Transverse colon (tissue), 4 donors: ENCODE results near the gene KRT23. TPM values are rescaled to one million over a fixed set of nuclear protein-coding genes. Genes with fewer than 3 reads are reported as not detected.

Experiments
- DNase-seq: peaks from one replicate; pipeline ENCODE4 v3.0.0-alpha.2; 2019
- H3K27ac ChIP-seq, 4 donors: fragments of 200-600 bp; sonication (generic); 2 replicates each; pipeline ENCODE4 v1.5.1; 2016 to 2018; ENCODE audit warnings: inconsistent platforms in 4 of 4
- H3K27me3 ChIP-seq: fragments of 200-600 bp; sonication (generic); 2 replicates; pipeline ENCODE4 v1.5.1; 2017; ENCODE audit warnings: inconsistent platforms
- H3K36me3 ChIP-seq, 4 donors: fragments of 200-600 bp; sonication (generic); 2 replicates each; pipeline ENCODE4 v1.5.1; 2017 to 2019; ENCODE audit warnings: inconsistent platforms in 4 of 4
- H3K4me1 ChIP-seq, 4 donors: fragments of 200-600 bp; sonication (generic); 2 replicates each; pipeline ENCODE4 v1.5.1; 2017 to 2020; ENCODE audit warnings: inconsistent platforms in 4 of 4
- H3K4me3 ChIP-seq, 4 donors: fragments of 200-600 bp; sonication (generic); 1 replicate in 1 of 4; 2 replicates in 3 of 4; pipeline versions ENCODE4 v1.5.1 to v1.6.1; 2017 to 2019; ENCODE audit warnings: inconsistent platforms in 4 of 4
- H3K9me3 ChIP-seq, 2 donors: fragments of 200-600 bp; sonication (generic); 2 replicates each; pipeline ENCODE4 v1.5.1; 2017 to 2019; ENCODE audit warnings: inconsistent platforms in 2 of 2
- CTCF ChIP-seq, 5 experiments: fragments of 200-600 bp in 3 of 5; fragments of 450-650 bp in 2 of 5; sonication (generic) in 3 of 5; IDR thresholded peaks; 1 replicate in 2 of 5; 2 replicates in 3 of 5; pipeline ENCODE4 v1.5.1; 2016 to 2017; ENCODE audit warnings: antibody characterized with exemption in 5 of 5, inconsistent platforms in 3 of 5, mild to moderate bottlenecking in 2 of 5, moderate library complexity in 1 of 5
- EP300 ChIP-seq: sonication (generic); formaldehyde crosslinking; IDR thresholded peaks from one replicate; pipeline ENCODE4 v1.6.1; 2017; ENCODE audit warnings: antibody characterized with exemption, low read depth
- POLR2A ChIP-seq: fragments of 450-650 bp; IDR thresholded peaks from one replicate; pipeline ENCODE4 v1.6.1; 2016; ENCODE audit warnings: antibody characterized with exemption, mild to moderate bottlenecking, moderate library complexity
- POLR2AphosphoS5 ChIP-seq, 3 donors: sonication (generic); formaldehyde crosslinking; IDR thresholded peaks; one replicate each; pipeline ENCODE4 v1.6.1; 2016; ENCODE audit warnings: antibody characterized with exemption in 3 of 3
- WGBS, 2 donors: methylation state at CpG; one replicate each; pipeline ENCODE4 v1.1.5; 2018; ENCODE audit warnings: low coverage in 1 of 2; 5-methylcytosine and 5-hydroxymethylcytosine counted together
- in situ Hi-C, 4 donors: fragments of 200-750 bp; cut with MboI; loops; one replicate each; pipeline versions ENCODE4 v1.15.0 to v1.15.1; 2017; ENCODE audit warnings: low sequenced_read_pairs in 3 of 4, low pct_ligation_motif_present in 1 of 4, low pct_unique_long_range_greater_than_20kb in 1 of 4
- intact Hi-C: fragments of 100-400 bp; cut with DNase I; formaldehyde crosslinking; loops from one replicate; pipeline ENCODE4 v1.15.1; 2023; ENCODE audit warnings: low total_unique reads
- total RNA-seq, 4 donors: library from RNA; depleted of rRNA; stranded (reverse); fragments of >200 nt; gene quantifications; one replicate each; pipeline ENCODE4 v1.1.0, GENCODE V29; 2016

The KRT23 gene
- total RNA-seq, 4 donors from 2014 or later: 1.1 to 2.5 TPM; not detected in 2

- peaks cover 0 to 8% (median 1%) of the 10 kb centered on the region in 4 donors for H3K4me1 ChIP-seq
- no peak for TF ChIP-seq POLR2A
- no peak for TF ChIP-seq POLR2AphosphoS5 (IDR thresholded peaks at IDR 0.05)
- no peak for TF ChIP-seq EP300
- no peak for TF ChIP-seq CTCF (IDR thresholded peaks at IDR 0.05)
- 62 to 72% methylated on average over 2 of the region's 2 CpGs for WGBS, 2 donors
- no peak overlapping the region for H3K4me3 ChIP-seq
- H3K27ac ChIP-seq: no peak overlapping the region
- no peaks in the 10 kb centered on the region for H3K36me3 ChIP-seq
- H3K27me3 ChIP-seq: peaks cover 12% of the 10 kb centered on the region
- DNase-seq: no peak
- H3K9me3 ChIP-seq: no peaks in the 10 kb centered on the region
- intact Hi-C loops (no loop called here), in situ Hi-C loops (no loop called here)
Measured at GRCh38 chr17:40888196-40888720, 49.2 kb downstream of the KRT23 start.

DNA sequence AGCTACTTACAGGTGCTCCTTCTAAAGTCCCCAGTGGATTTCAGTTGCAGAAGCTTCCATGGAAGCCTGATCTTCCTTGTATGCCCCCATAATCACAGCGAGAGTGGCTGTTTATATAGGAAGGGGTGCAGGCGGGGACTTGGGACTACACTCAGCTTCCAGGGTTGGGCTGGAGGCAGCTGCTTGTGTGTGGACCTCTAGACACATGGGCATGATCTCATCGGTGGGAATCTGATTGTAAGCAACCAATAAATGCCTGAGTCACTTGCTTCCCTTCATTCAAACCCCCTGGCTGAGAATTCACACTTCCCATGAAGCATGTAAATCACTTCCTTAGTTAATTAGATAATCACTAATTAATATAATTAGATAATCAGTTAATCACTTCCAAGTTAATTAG is 51.4 kb downstream of the KRT23 start:
- intact Hi-C loops (no loop called here), in situ Hi-C loops (no loop called here)
- Histone ChIP-seq H3K4me1 (peaks cover 0 to 8% (median 1%) of the 10 kb centered on the region in 4 donors), H3K36me3 (no peaks in the 10 kb centered on the region), H3K27ac (peak overlapping the region; percentile 55 to 78 (median 72)), H3K27me3 (peaks cover 12% of the 10 kb centered on the region), H3K9me3 (no peaks in the 10 kb centered on the region), H3K4me3 (no peak overlapping the region)
- 40% methylated on average over 3 of the region's 3 CpGs; no CpG with 5 or more reads in 1 of the 2 donors for WGBS, 2 donors
- TF ChIP-seq POLR2AphosphoS5 (IDR thresholded peaks at IDR 0.05) (no peak), EP300 (no peak), POLR2A (no peak)
- DNase-seq: no peak

DNA sequence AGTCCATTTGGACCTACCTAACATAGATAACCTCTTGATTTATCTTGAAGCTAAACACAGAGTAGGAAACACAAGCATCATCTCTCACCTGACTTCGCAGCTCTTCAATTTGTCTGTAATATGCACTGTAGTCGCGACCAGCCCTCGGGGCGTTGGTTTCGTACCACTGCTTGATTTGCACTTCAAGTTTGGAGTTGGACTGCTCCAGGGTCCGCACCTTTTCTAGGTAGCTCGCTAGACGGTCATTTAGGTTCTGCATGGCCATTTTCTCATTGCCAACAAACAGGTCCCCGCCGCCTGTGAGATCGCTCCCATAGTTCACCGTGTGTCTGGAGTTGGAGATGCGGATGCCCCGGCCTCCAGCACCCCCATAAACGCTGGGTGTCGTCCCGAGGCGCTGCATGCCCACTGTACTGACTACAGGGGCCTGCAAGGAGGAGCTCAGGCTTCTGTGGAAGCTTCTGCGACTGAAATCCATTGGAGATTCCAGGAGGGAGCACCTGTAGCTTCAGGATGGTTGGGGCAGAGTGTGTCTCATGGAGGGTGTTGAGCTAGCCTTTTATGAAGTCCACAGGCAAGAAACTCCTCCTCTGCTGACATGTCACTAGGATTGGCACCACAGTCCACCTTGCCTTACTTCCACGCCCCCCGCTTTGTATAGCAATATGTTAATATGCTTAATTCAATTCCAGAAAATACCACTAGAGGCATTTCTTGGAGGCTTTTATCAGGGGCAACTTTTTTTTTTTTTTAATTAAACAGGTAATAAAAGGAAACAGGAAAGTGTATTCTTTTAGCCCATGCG is 52.5 kb downstream of the KRT23 start, which contains the start of gene KRT20:
TSS of gene KRT20 (minus strand) at position 535 of the 805 bp plus-strand sequence. CDS start at position 478, 57 bp downstream.
- Histone ChIP-seq H3K27ac (peak within 1 kb of the TSS; percentile 55 to 78 (median 72)), H3K4me3 (peak within 1 kb of the TSS in 3 of 4 donors; percentile 17 to 46 (median 32)), H3K9me3 (no peaks in the 10 kb centered on the region), H3K4me1 (peaks cover 0 to 8% (median 1%) of the 10 kb centered on the region in 4 donors), H3K27me3 (peaks cover 12% of the 10 kb centered on the region), H3K36me3 (no peaks in the 10 kb centered on the region)
- TF ChIP-seq CTCF (IDR thresholded peaks at IDR 0.05) (peak; percentile 11 to 60 (median 36)), EP300 (no peak), POLR2AphosphoS5 (IDR thresholded peaks at IDR 0.05) (peak; percentile 26 to 96 (median 93)), POLR2A (peak; percentile 94)
- peak; percentile 67 for DNase-seq
- WGBS, 2 donors: 68 to 83% methylated on average over 8 to 20 of the region's 23 CpGs
- intact Hi-C loops (no loop called here), in situ Hi-C loops (no loop called here)

- in situ Hi-C loops (no loop called here), intact Hi-C loops (no loop called here)
- H3K27ac ChIP-seq: peak overlapping the region; percentile 71 to 79 (median 75)
- no peaks in the 10 kb centered on the region for H3K36me3 ChIP-seq
- H3K27me3 ChIP-seq: peaks cover 12% of the 10 kb centered on the region
- H3K4me3 ChIP-seq: peak overlapping the region in 3 of 4 donors; percentile 17 to 46 (median 32)
- 52 to 55% methylated on average over 7 of the region's 7 CpGs for WGBS, 2 donors
- H3K9me3 ChIP-seq: no peaks in the 10 kb centered on the region
- H3K4me1 ChIP-seq: peaks cover 0 to 8% (median 1%) of the 10 kb centered on the region in 4 donors
- DNase-seq: no peak
- peak; percentile 49 for TF ChIP-seq POLR2A
- no peak for TF ChIP-seq EP300
- no peak for TF ChIP-seq CTCF (IDR thresholded peaks at IDR 0.05)
- TF ChIP-seq POLR2AphosphoS5 (IDR thresholded peaks at IDR 0.05): peak in 2 of 3 donors; percentile 48 to 50
Measured at GRCh38 chr17:40883626-40884334, 53.7 kb downstream of the KRT23 start.
